K562 (cell line): Measurements from ENCODE around the gene HHATL. TPM values are rescaled to one million over a fixed set of nuclear protein-coding genes. Genes with fewer than 3 reads are reported as not detected.

Source experiments
- ATAC-seq: fragments of 200-7000 bp; cut with Tn5 transposase; 3 replicates; pipeline ENCODE4 v1.9.1; 2020; ENCODE audit warnings: moderate library complexity
- BruUV-seq: library from RNA; stranded (reverse); fragments of 400-500 nt; replicated peaks from 2 replicates; lab custom pipeline; 2021; lab: Mats Ljungman, UMichigan
- CTCF ChIA-PET: fragments of 300-600 bp; formaldehyde crosslinking; extraction: SDS; loops from one replicate; lab custom pipeline; 2021; ENCODE audit warnings: low intra/inter-chr PET ratio; lab: Yijun Ruan, JAX
- POLR2A ChIA-PET: fragments of 300-600, 350-650 bp; sonication (Branson Sonifier 250); formaldehyde crosslinking; extraction: SDS; loops from one replicate; lab custom pipeline; 2021; ENCODE audit warnings: antibody characterized with exemption, inconsistent platforms; lab: Yijun Ruan, JAX
- DNase-seq, 4 experiments: peaks; one replicate each; pipeline versions ENCODE4 v3.0.0 to v3.0.0-alpha.2; 2011 to 2018; ENCODE audit warnings: low spot score in 3 of 4, mixed read lengths in 3 of 4; ENCODE audit errors: extremely low read depth in 1 of 4
- FAIRE-seq: peaks from 2 replicates; lab custom pipeline; 2011; peaks lifted over from hg19 to GRCh38; lab: Jason Lieb, UNC
- H2AFZ ChIP-seq: 2 replicates; pipeline ENCODE4 v1.6.0; 2011; ENCODE audit warnings: low read depth, low read length, control low read depth, inconsistent platforms
- H3K27ac ChIP-seq: fragments of 200-600 bp; 3 replicates; pipeline ENCODE4 v1.8.0; 2011; ENCODE audit warnings: low read depth, mild to moderate bottlenecking, control low read depth, inconsistent platforms, low read length, moderate library complexity, mixed read lengths; ENCODE audit errors: extremely low read depth
- H3K27me3 ChIP-seq, 2 experiments: fragments of 300-600 bp in 1 of 2; 2 replicates in 1 of 2; 3 replicates in 1 of 2; pipeline versions ENCODE4 v1.6.0 to v1.8.0; 2011; ENCODE audit warnings: inconsistent platforms in 2 of 2, low read length in 2 of 2, mild to moderate bottlenecking in 1 of 2, mixed read lengths in 1 of 2, moderate library complexity in 1 of 2; ENCODE audit not compliant: control insufficient read depth in 2 of 2, insufficient read depth in 2 of 2
- H3K36me3 ChIP-seq: fragments of 300-600 bp; 3 replicates; pipeline ENCODE4 v1.8.0; 2011; ENCODE audit warnings: mild to moderate bottlenecking, low read length, inconsistent platforms; ENCODE audit not compliant: control insufficient read depth, insufficient read depth
- H3K4me1 ChIP-seq, 2 experiments: fragments of 200-600 bp in 1 of 2; replicated peaks in 1 of 2; 2 replicates in 1 of 2; 3 replicates in 1 of 2; pipeline versions ENCODE4 v1.5.1 to v1.8.0; 2011; ENCODE audit warnings: inconsistent platforms in 2 of 2, low read length in 2 of 2, mild to moderate bottlenecking in 1 of 2, mixed read lengths in 1 of 2, moderate library complexity in 1 of 2; ENCODE audit not compliant: control insufficient read depth in 2 of 2, insufficient read depth in 2 of 2
- H3K4me2 ChIP-seq: 2 replicates; pipeline ENCODE4 v1.6.1; 2011; ENCODE audit warnings: low read length, control low read depth, inconsistent platforms, mixed read lengths; ENCODE audit not compliant: insufficient read depth
- H3K4me3 ChIP-seq: fragments of 200-600 bp; sonication (generic), shearing (Covaris generic); 2 replicates; pipeline ENCODE4 v1.5.1; 2016; ENCODE audit warnings: control low read depth, inconsistent platforms
- H3K79me2 ChIP-seq: fragments of 200-600 bp; 3 replicates; pipeline ENCODE4 v1.8.0; 2011; ENCODE audit warnings: low read length, inconsistent platforms; ENCODE audit not compliant: control insufficient read depth, insufficient read depth
- H3K9ac ChIP-seq, 2 experiments: 2 replicates each; pipeline versions ENCODE4 v1.6.0 to v1.6.1; 2011; ENCODE audit warnings: low read depth in 2 of 2, low read length in 2 of 2, control low read depth in 1 of 2, inconsistent platforms in 1 of 2, mild to moderate bottlenecking in 1 of 2, mixed read lengths in 1 of 2; ENCODE audit not compliant: insufficient read depth in 1 of 2
- H3K9me1 ChIP-seq: one replicate; pipeline ENCODE4 v1.6.0; 2011; ENCODE audit warnings: inconsistent platforms, mild to moderate bottlenecking, low read length, moderate library complexity; ENCODE audit not compliant: control insufficient read depth, insufficient read depth
- H3K9me3 ChIP-seq: replicated peaks from 2 replicates; pipeline ENCODE4 v1.5.1; 2011; ENCODE audit warnings: low read depth, low read length, inconsistent platforms; ENCODE audit not compliant: control insufficient read depth, insufficient read depth
- H4K20me1 ChIP-seq: replicated peaks from 2 replicates; pipeline ENCODE4 v1.6.1; 2011; ENCODE audit warnings: low read length, inconsistent platforms, mixed read lengths; ENCODE audit not compliant: control insufficient read depth, insufficient read depth
- BRF1 ChIP-seq: IDR thresholded peaks from 3 replicates; pipeline ENCODE4 v1.6.1; 2011; ENCODE audit warnings: borderline replicate concordance, mild to moderate bottlenecking; ENCODE audit not compliant: insufficient read length; ENCODE audit errors: extremely low read depth
- HNRNPLL ChIP-seq: fragments of 200-400 bp; formaldehyde crosslinking; IDR thresholded peaks from 2 replicates; pipeline ENCODE4 v1.6.1; 2017; ENCODE audit warnings: low read length, low read depth, mild to moderate bottlenecking; ENCODE audit not compliant: poor library complexity, severe bottlenecking
- KDM4B ChIP-seq, 2 experiments: fragments of 450-650 bp in 1 of 2; sonication (generic) in 1 of 2; IDR thresholded peaks; 2 replicates each; pipeline ENCODE4 v1.6.1; 2016 to 2017; ENCODE audit warnings: borderline replicate concordance in 2 of 2, antibody characterized with exemption in 1 of 2, low read depth in 1 of 2, mild to moderate bottlenecking in 1 of 2
- TFE3 ChIP-seq: fragments of 450-650 bp; formaldehyde crosslinking; IDR thresholded peaks from 2 replicates; pipeline ENCODE4 v1.4.0; 2020; ENCODE audit warnings: mild to moderate bottlenecking, mixed read lengths
- WGBS: fragments of 100-300 bp; shearing (Covaris generic); methylation state at CpG from one replicate; pipeline ENCODE4 v1.1.6; 2016; ENCODE audit warnings: low coverage, mixed read lengths; ENCODE audit not compliant: insufficient coverage; ENCODE audit errors: missing lambda C conversion rate; 5-methylcytosine and 5-hydroxymethylcytosine counted together
- in situ Hi-C: fragments of 300-500 bp; cut with MboI; formaldehyde crosslinking; loops from 4 replicates; pipeline ENCODE4 v1.15.0; 2018; ENCODE audit warnings: inconsistent platforms, mixed read lengths
- intact Hi-C: fragments of 100-400 bp; cut with micrococcal nuclease; formaldehyde crosslinking; loops from 2 replicates; pipeline ENCODE4 v1.14.2; 2022
- polyA plus RNA-seq, 8 experiments: library from polyadenylated mRNA; depleted of rRNA in 4 of 8; stranded (reverse) in 5 of 8; unstranded in 3 of 8; fragments of >200 nt; fragmentation: Nextera tagmentation in 2 of 8; fragmentation: Illumina TruSeq in 1 of 8; extraction: Ambion mirVana in 2 of 8; extraction: Trizol in 1 of 8; gene quantifications; 2 replicates each; pipeline versions ENCODE4 v1.2.1 to v1.2.3, GENCODE V29; 2011 to 2014; ENCODE audit warnings: inconsistent platforms in 1 of 8, missing spikeins in 1 of 8
- total RNA-seq, 7 experiments: library from RNA; depleted of rRNA in 6 of 7; stranded (reverse); fragments of >200 nt in 6 of 7; fragmentation: Illumina TruSeq in 2 of 7; extraction: Trizol in 2 of 7; gene quantifications; 2 replicates each; pipeline versions ENCODE4 v1.2.1 to v1.2.3, GENCODE V29; 2011 to 2021; ENCODE audit warnings: low replicate concordance in 1 of 7

The HHATL gene
- total and polyA plus RNA-seq, 9 of the 15 experiments (the other 6 are each of a cell fraction or from before 2014, with no cell fraction given), result not detected

GRCh38 chr3:42720126-42720525 lies 17.5 kb upstream of the HHATL start:
- DNase-seq (no peak), ATAC-seq (no peak), FAIRE-seq (no peak)
- Histone ChIP-seq H3K4me2 (no peak overlapping the region), H4K20me1 (no peaks in the 10 kb centered on the region), H3K27ac (no peak overlapping the region), H3K9me3 (no peaks in the 10 kb centered on the region), H3K4me1 (no peaks in the 10 kb centered on the region), H3K36me3 (no peaks in the 10 kb centered on the region), H3K4me3 (no peak overlapping the region), H3K79me2 (no peaks in the 10 kb centered on the region), H2AFZ (no peak overlapping the region)
- in situ Hi-C loops, result no loop called here
- ChIA-PET POLR2A (interaction anchor here (1.0 kb wide), 1 partner anchor 27 kb away, joined by 3 read pairs; no protein-coding TSS in a partner anchor), CTCF (no interaction called here)
- no peak for TF ChIP-seq HNRNPLL
- no peak for TF ChIP-seq BRF1
- no peak for TF ChIP-seq TFE3 (CRISPR knock-in tag)
- no peak for TF ChIP-seq KDM4B (IDR thresholded peaks at IDR 0.05; ENCODE audit: borderline replicate concordance in 2 of 2, low read depth in 1 of 2)
- TF ChIP-seq, all 486 proteins: peak for 0
- no TSS peak for BruUV-seq
- no peaks in the 10 kb centered on the region for H3K9me1 ChIP-seq
- intact Hi-C loops, result no loop called here
- peaks cover 17 to 18% of the 10 kb centered on the region in 2 experiments; a peak in 3 of 5 replicates for H3K27me3 ChIP-seq
- no peak overlapping the region for H3K9ac ChIP-seq
- WGBS, result 6% methylated on average over 4 of the region's 4 CpGs
